ENCODE results near the gene CHADL.

DNA sequence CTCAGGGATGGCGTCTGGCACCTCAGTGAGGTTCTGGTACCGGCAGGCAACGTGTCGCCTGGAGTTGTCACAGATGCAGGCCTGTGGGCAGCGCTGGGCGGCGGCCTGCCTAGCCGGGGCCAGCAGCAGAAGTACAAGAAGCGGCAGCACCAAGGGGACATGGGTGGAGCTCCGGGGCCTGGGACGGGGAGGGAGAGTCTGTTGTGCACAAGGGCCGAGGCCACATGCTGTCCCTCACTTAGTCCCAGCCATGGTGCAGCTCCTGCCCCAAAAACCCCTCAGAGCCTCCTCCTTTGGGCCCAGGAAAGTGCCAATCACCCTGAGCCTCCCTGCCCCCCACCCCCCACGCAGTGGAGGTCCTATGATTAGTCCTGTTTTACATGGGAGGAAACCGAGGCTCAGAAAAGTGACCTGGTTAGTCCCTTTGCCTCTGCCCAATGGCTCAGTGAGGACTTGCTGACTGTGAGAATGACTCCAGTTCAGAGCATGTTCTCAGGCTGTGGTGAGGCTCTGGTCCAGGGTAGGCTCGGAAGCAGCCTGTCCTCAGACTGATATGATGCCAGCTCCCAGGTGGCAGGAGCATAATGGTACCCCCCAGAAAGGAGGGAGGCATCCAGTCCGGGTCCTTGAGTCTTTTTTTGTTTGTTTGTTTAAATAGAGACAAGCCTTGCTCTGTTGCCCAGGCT, 1.1 kb downstream of the CHADL start:
- TF ChIP-seq CTCF (IDR thresholded peaks at IDR 0.05 in 8 of 11, conservative IDR thresholded peaks at IDR 0.05 in 3 of 11) (no peak), POLR2AphosphoS5 (IDR thresholded peaks at IDR 0.05) (no peak)
